A549 (cell line): ENCODE results near the gene OTX1. TPM values are rescaled to one million over a fixed set of nuclear protein-coding genes. Genes with fewer than 3 reads are reported as not detected.
"Not testable (repeated sequence)": the region's sequence is repeated elsewhere in the genome, so short reads cannot be mapped to it uniquely, and the experiment has no call there.

Experiments
- ATAC-seq, 2 experiments: fragments of 200-7000 bp in 1 of 2; fragments of >200 bp in 1 of 2; cut with Nextera tagmentation in 1 of 2; cut with Tn5 transposase in 1 of 2; 3 replicates each; pipeline versions ENCODE4 v1.8.0 to v1.9.1; 2018 to 2020; ENCODE audit warnings: mild to moderate bottlenecking in 1 of 2, moderate library complexity in 1 of 2
- CTCF ChIA-PET: fragments of 300-600 bp; sonication (Branson Sonifier 250); formaldehyde crosslinking; extraction: SDS; loops from one replicate; lab custom pipeline; 2021; ENCODE audit warnings: antibody characterized with exemption, inconsistent platforms; lab: Yijun Ruan, JAX
- POLR2A ChIA-PET: fragments of 350-600 bp; formaldehyde crosslinking; extraction: SDS; loops from one replicate; lab custom pipeline; 2021; ENCODE audit warnings: antibody characterized with exemption, inconsistent platforms; lab: Yijun Ruan, JAX
- DNase-seq, 2 experiments: peaks; one replicate each; pipeline versions ENCODE4 v3.0.0 to v3.0.0-alpha.2; 2011 to 2016; ENCODE audit warnings: low read depth in 1 of 2, low spot score in 1 of 2
- FAIRE-seq: peaks from 2 replicates; lab custom pipeline; 2011; peaks lifted over from hg19 to GRCh38; lab: Jason Lieb, UNC
- H3K27ac ChIP-seq, 2 experiments: fragments of >200 bp; sonication (Bioruptor Twin); formaldehyde crosslinking; 3 replicates each; pipeline ENCODE4 v1.5.1; 2016 to 2017
- H3K4me1 ChIP-seq: fragments of >200 bp; sonication (Bioruptor Twin); formaldehyde crosslinking; 3 replicates; pipeline ENCODE4 v1.6.1; 2016
- H3K4me2 ChIP-seq: fragments of >200 bp; sonication (Bioruptor Twin); formaldehyde crosslinking; 3 replicates; pipeline ENCODE4 v1.6.1; 2016
- H3K4me3 ChIP-seq: fragments of >200 bp; sonication (Bioruptor Twin); formaldehyde crosslinking; 3 replicates; pipeline ENCODE4 v1.5.1; 2016
- H3K9me3 ChIP-seq: fragments of >200 bp; sonication (Bioruptor Twin); formaldehyde crosslinking; 3 replicates; pipeline ENCODE4 v1.6.1; 2016
- CEBPB ChIP-seq, 2 experiments: fragments of >200 bp in 1 of 2; sonication (Bioruptor Twin) in 1 of 2; formaldehyde crosslinking in 1 of 2; IDR thresholded peaks; 2 replicates each; pipeline ENCODE4 v1.6.1; 2012 to 2016
- CHD4 ChIP-seq: fragments of 200-600 bp; sonication (generic); IDR thresholded peaks from 2 replicates; pipeline ENCODE4 v1.6.1; 2016; ENCODE audit warnings: antibody characterized with exemption, mild to moderate bottlenecking, borderline replicate concordance
- EHMT2 ChIP-seq: fragments of 200-600 bp; sonication (generic); IDR thresholded peaks from 2 replicates; pipeline ENCODE4 v1.6.1; 2016; ENCODE audit warnings: antibody characterized with exemption, low read depth, mild to moderate bottlenecking, moderate library complexity
- ESRRA ChIP-seq: fragments of 150-350 bp; IDR thresholded peaks from 2 replicates; pipeline ENCODE4 v1.6.1; 2014; ENCODE audit warnings: mild to moderate bottlenecking, low read length, borderline replicate concordance
- FOSL2 ChIP-seq, 2 experiments: fragments of 450-650 bp in 1 of 2; fragments of >200 bp in 1 of 2; sonication (Bioruptor Twin) in 1 of 2; formaldehyde crosslinking; IDR thresholded peaks; 2 replicates each; pipeline versions ENCODE4 v1.5.0 to v1.6.1; 2016 to 2020; ENCODE audit warnings: mild to moderate bottlenecking in 1 of 2, moderate library complexity in 1 of 2
- GATA3 ChIP-seq: IDR thresholded peaks from 2 replicates; pipeline ENCODE4 v1.6.1; 2012; ENCODE audit warnings: borderline replicate concordance
- HDAC2 ChIP-seq: fragments of 200-600 bp; sonication (generic); IDR thresholded peaks from 2 replicates; pipeline ENCODE4 v1.6.1; 2016
- MAFK ChIP-seq: fragments of 450-650 bp; IDR thresholded peaks from 2 replicates; pipeline ENCODE4 v1.6.1; 2014; ENCODE audit not compliant: partially characterized antibody
- MYC ChIP-seq: IDR thresholded peaks from 2 replicates; pipeline ENCODE4 v1.6.1; 2012; ENCODE audit warnings: mild to moderate bottlenecking, inconsistent platforms, low read length, improper control_type of control experiment, borderline replicate concordance
- PHF8 ChIP-seq: fragments of 200-600 bp; sonication (generic); IDR thresholded peaks from 2 replicates; pipeline ENCODE4 v1.6.1; 2016; ENCODE audit warnings: low read depth, mild to moderate bottlenecking, antibody characterized with exemption, moderate library complexity, borderline replicate concordance
- RAD21 ChIP-seq, 2 experiments: fragments of >200 bp in 1 of 2; sonication (Bioruptor Twin) in 1 of 2; formaldehyde crosslinking in 1 of 2; IDR thresholded peaks in 1 of 2; conservative IDR thresholded peaks in 1 of 2; 2 replicates in 1 of 2; 3 replicates in 1 of 2; pipeline ENCODE4 v1.6.1; 2012 to 2018; ENCODE audit warnings: inconsistent platforms in 1 of 2
- SMC3 ChIP-seq: fragments of >200 bp; sonication (Bioruptor Twin); formaldehyde crosslinking; IDR thresholded peaks from 3 replicates; pipeline ENCODE4 v1.6.1; 2018; ENCODE audit warnings: inconsistent platforms
- SREBF2 ChIP-seq: fragments of 450-650 bp; IDR thresholded peaks from 2 replicates; pipeline ENCODE4 v1.6.1; 2014; ENCODE audit warnings: mild to moderate bottlenecking, moderate library complexity
- TP53 ChIP-seq: fragments of 250-450 bp; sonication (Bioruptor Pico); IDR thresholded peaks from 2 replicates; pipeline ENCODE4 v1.5.0; 2021; ENCODE audit warnings: mild to moderate bottlenecking, moderate library complexity
- ZFP36 ChIP-seq: fragments of 450-650 bp; IDR thresholded peaks from 2 replicates; pipeline ENCODE4 v1.6.1; 2014; ENCODE audit warnings: borderline replicate concordance; ENCODE audit not compliant: partially characterized antibody
- WGBS: methylation state at CpG from one replicate; pipeline ENCODE4 v1.1.6; 2017; ENCODE audit errors: missing lambda C conversion rate; 5-methylcytosine and 5-hydroxymethylcytosine counted together
- polyA plus RNA-seq, 4 experiments: library from polyadenylated mRNA; depleted of rRNA in 3 of 4; stranded (reverse); fragments of >200 nt; fragmentation: RNase III in 1 of 4; extraction: RNeasy Plus Mini Kit Qiagen cat#74134 plus additional on column Dnase treatment in 1 of 4; gene quantifications; 2 replicates in 3 of 4; 3 replicates in 1 of 4; pipeline ENCODE4 v1.2.3, GENCODE V29; 2011 to 2017
- TF ChIP-seq, protein P1 (sequence below): fragments of >200 bp; sonication (Bioruptor Twin); formaldehyde crosslinking; IDR thresholded peaks from 3 replicates; pipeline ENCODE4 v1.6.1; 2016
- TF ChIP-seq, protein P2 (sequence below): fragments of 150-350 bp; IDR thresholded peaks from 2 replicates; pipeline ENCODE4 v1.6.1; 2014; ENCODE audit warnings: low read depth, mild to moderate bottlenecking, low read length
- TF ChIP-seq, protein P3 (sequence below): fragments of >200 bp; sonication (Bioruptor Twin); formaldehyde crosslinking; IDR thresholded peaks from 2 replicates; pipeline ENCODE4 v1.6.1; 2016
- TF ChIP-seq, protein P4 (sequence below): fragments of >200 bp; sonication (Bioruptor Twin); formaldehyde crosslinking; IDR thresholded peaks from 3 replicates; pipeline ENCODE4 v1.5.1; 2016
- TF ChIP-seq, protein P5 (sequence below): IDR thresholded peaks from 2 replicates; pipeline ENCODE4 v1.6.1; 2012

Gene OTX1
- polyA plus RNA-seq, 2 of the 4 experiments (the other 2 are of a cell fraction): 0.26 to 2.5 TPM

DNA sequence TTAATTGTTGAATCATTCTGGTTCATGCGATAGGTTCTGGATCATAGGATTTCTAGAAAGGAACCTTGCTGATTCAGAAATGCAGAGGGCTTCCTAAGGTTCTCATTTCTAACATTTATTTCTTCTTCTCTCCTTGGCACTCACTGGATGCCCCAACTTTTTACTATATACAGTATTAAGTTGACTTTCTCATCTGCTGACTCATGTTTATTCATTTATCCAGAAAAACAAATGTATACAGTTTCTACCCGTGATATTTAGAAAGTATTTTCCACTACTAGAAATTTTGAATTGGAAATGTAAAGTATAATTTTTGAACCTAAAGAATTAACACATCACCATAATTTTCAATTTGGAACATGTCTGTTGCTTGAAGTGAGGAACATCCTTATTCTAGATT, 32.2 kb upstream of the OTX1 start:
- no peak for TF ChIP-seq ESRRA
- TF ChIP-seq, protein P1, sequence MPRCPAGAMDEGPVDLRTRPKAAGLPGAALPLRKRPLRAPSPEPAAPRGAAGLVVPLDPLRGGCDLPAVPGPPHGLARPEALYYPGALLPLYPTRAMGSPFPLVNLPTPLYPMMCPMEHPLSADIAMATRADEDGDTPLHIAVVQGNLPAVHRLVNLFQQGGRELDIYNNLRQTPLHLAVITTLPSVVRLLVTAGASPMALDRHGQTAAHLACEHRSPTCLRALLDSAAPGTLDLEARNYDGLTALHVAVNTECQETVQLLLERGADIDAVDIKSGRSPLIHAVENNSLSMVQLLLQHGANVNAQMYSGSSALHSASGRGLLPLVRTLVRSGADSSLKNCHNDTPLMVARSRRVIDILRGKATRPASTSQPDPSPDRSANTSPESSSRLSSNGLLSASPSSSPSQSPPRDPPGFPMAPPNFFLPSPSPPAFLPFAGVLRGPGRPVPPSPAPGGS: no peak
- no peak for TF ChIP-seq CHD4
- peak; percentile 49 for TF ChIP-seq MAFK
- CTCF ChIA-PET: interaction anchor here (0.7 kb wide), 1 partner anchor 39 kb away, joined by 3 read pairs; no protein-coding TSS in a partner anchor
- DNase-seq: no peak
- POLR2A ChIA-PET: no interaction called here
- Histone ChIP-seq H3K4me1 (no peaks in the 10 kb centered on the region), H3K9me3 (no peaks in the 10 kb centered on the region), H3K4me3 (no peak overlapping the region), H3K27ac (no peak overlapping the region), H3K4me2 (no peak overlapping the region)
- 88% methylated on average over 2 of the region's 2 CpGs for WGBS
- FAIRE-seq: no peak
- ATAC-seq: no peak

DNA sequence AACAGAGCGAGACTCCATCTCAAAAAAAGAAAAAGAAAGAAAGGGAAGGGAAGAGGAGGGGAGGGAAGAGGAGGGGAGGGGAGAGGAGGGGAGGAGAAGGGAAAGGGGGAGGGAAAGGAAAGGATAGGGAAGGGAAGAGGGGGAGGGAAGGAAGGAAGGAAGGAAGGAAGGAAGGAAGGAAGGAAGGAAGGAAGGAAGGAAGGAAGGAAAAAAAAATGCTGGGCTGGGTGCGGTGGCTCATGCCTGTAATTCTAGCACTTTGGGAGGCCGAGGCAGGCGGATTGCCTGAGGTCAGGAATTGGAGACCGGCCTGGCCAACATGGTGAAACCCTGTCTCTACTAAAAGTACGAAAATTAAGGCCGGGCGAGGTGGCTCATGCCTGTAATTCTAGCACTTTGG, 30.9 kb upstream of the OTX1 start:
- H3K4me3 ChIP-seq, POLR2A ChIA-PET: not testable (repeated sequence)
- CTCF ChIA-PET: interaction anchor here (1.3 kb wide), 1 partner anchor 232 kb away, joined by 3 read pairs; no protein-coding TSS in a partner anchor

DNA sequence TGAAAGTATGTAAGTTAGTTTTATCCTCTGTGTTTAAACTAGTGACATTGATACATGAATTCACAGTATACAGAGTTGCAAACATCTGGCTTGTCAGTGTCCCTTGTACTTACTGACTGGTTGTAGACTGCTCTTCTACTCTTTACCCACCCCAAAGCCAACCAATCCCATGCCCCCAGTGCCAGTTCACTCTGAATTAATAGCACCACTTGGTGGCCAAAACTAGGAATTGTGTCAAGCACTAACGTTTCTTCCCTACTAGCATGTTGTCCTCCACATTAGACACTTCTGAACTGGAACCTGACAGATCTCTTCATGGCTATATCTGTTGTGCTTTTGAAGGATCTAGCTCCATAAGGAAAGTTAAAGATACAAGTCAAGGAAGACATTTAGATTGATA, 27.2 kb upstream of the OTX1 start:
- no peaks in the 10 kb centered on the region for H3K4me1 ChIP-seq
- no peaks in the 10 kb centered on the region for H3K9me3 ChIP-seq
- CTCF ChIA-PET: interaction anchor here (1.3 to 1.7 kb wide), 2 partner anchors 9 to 11 kb away, joined by 4 to 6 read pairs; no protein-coding TSS in a partner anchor
- ATAC-seq: peak; percentile 91 to 94
- no peak overlapping the region for H3K4me2 ChIP-seq
- FAIRE-seq: no peak
- POLR2A ChIA-PET: no interaction called here
- H3K27ac ChIP-seq: no peak overlapping the region
- 14% methylated on average over 1 of the region's 1 CpG for WGBS
- DNase-seq: peak; percentile 37 to 73
- no peak overlapping the region for H3K4me3 ChIP-seq
- TF ChIP-seq, protein P2, sequence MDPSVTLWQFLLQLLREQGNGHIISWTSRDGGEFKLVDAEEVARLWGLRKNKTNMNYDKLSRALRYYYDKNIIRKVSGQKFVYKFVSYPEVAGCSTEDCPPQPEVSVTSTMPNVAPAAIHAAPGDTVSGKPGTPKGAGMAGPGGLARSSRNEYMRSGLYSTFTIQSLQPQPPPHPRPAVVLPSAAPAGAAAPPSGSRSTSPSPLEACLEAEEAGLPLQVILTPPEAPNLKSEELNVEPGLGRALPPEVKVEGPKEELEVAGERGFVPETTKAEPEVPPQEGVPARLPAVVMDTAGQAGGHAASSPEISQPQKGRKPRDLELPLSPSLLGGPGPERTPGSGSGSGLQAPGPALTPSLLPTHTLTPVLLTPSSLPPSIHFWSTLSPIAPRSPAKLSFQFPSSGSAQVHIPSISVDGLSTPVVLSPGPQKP: no peak
- TF ChIP-seq PHF8 (no peak), FOSL2 (IDR thresholded peaks at IDR 0.05) (no peak), FOSL2 (CRISPR knock-in tag; IDR thresholded peaks at IDR 0.05) (no peak), CEBPB (IDR thresholded peaks at IDR 0.05) (no peak), SREBF2 (no peak), HDAC2 (no peak), MYC (no peak), TP53 (CRISPR knock-in tag) (no peak), SMC3 (peak; percentile 58; the same call in 2 of the 3 replicates), EHMT2 (no peak), ESRRA (no peak), ZFP36 (no peak), GATA3 (no peak), MAFK (no peak), RAD21 (conservative IDR thresholded peaks at IDR 0.05 in 1 of 2, IDR thresholded peaks at IDR 0.05 in 1 of 2) (peak; percentile 51 to 67; a peak in 4 of 5 replicates)
- TF ChIP-seq, protein P3, sequence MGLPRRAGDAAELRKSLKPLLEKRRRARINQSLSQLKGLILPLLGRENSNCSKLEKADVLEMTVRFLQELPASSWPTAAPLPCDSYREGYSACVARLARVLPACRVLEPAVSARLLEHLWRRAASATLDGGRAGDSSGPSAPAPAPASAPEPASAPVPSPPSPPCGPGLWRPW: no peak
- TF ChIP-seq, protein P4, sequence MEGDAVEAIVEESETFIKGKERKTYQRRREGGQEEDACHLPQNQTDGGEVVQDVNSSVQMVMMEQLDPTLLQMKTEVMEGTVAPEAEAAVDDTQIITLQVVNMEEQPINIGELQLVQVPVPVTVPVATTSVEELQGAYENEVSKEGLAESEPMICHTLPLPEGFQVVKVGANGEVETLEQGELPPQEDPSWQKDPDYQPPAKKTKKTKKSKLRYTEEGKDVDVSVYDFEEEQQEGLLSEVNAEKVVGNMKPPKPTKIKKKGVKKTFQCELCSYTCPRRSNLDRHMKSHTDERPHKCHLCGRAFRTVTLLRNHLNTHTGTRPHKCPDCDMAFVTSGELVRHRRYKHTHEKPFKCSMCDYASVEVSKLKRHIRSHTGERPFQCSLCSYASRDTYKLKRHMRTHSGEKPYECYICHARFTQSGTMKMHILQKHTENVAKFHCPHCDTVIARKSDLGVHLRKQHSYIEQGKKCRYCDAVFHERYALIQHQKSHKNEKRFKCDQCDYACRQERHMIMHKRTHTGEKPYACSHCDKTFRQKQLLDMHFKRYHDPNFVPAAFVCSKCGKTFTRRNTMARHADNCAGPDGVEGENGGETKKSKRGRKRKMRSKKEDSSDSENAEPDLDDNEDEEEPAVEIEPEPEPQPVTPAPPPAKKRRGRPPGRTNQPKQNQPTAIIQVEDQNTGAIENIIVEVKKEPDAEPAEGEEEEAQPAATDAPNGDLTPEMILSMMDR: peak; percentile 50
- TF ChIP-seq, protein P5, sequence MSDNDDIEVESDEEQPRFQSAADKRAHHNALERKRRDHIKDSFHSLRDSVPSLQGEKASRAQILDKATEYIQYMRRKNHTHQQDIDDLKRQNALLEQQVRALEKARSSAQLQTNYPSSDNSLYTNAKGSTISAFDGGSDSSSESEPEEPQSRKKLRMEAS: no peak

More for the DNA sequence above, 30.9 kb upstream of the OTX1 start:
- FAIRE-seq, H3K9me3 ChIP-seq, H3K4me1 ChIP-seq, ATAC-seq, H3K4me2 ChIP-seq, H3K27ac ChIP-seq, DNase-seq: not testable (repeated sequence)
- 92% methylated on average over 8 of the region's 8 CpGs for WGBS
